Central memory CD8-positive, alpha-beta T cell (primary cell): ENCODE measurements around the gene FAM149A.

Experiments
- ATAC-seq: fragments of 150-1000 bp; cut with Tn5 transposase; replicated peaks from 2 replicates; pipeline ENCODE4 v1.10.0; 2022; ENCODE audit warnings: mild to moderate bottlenecking, moderate FRiP score, moderate number of reproducible peaks; ENCODE audit not compliant: poor library complexity, severe bottlenecking; ENCODE audit errors: extremely low read depth
- DNase-seq, 2 donors: peaks; one replicate each; pipeline ENCODE4 v3.0.0; 2021; ENCODE audit warnings: low spot score in 2 of 2
- H3K27ac Mint-ChIP-seq: one replicate; pipeline ENCODE4 v1.8.0; 2022; ENCODE audit warnings: low read depth, mild to moderate bottlenecking, moderate library complexity, mixed read lengths
- H3K27me3 Mint-ChIP-seq: one replicate; pipeline ENCODE4 v1.8.0; 2022; ENCODE audit warnings: mixed read lengths
- H3K36me3 Mint-ChIP-seq: one replicate; pipeline ENCODE4 v1.8.0; 2022; ENCODE audit warnings: mild to moderate bottlenecking, moderate library complexity, mixed read lengths; ENCODE audit not compliant: insufficient read depth
- H3K4me1 Mint-ChIP-seq: one replicate; pipeline ENCODE4 v1.8.0; 2022; ENCODE audit warnings: mixed read lengths
- H3K4me3 Mint-ChIP-seq: one replicate; pipeline ENCODE4 v1.8.0; 2022; ENCODE audit warnings: mild to moderate bottlenecking, moderate library complexity, mixed read lengths
- H3K9me3 Mint-ChIP-seq: one replicate; pipeline ENCODE4 v1.8.0; 2022; ENCODE audit warnings: mixed read lengths

The FAM149A gene

DNA sequence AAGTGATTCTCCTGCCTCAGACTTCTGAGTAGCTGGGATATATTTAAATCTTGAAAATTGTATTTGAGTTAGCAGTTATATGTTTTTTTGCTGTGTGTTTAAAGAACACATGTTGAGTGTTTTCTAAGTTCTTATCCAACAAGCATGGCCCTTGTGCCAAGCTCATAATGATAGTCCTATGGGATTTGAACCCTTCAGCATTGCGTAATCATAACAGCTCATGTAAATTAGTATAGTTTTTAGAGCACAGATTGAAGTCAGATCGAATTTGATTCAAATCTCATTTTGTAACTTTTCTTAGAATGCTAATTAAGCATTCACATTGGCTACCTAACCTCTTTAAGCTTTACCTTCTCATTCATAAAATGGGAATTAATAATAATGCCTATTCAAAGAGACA lies 12.2 kb downstream of the FAM149A start:
- ATAC-seq, result no peak

DNA sequence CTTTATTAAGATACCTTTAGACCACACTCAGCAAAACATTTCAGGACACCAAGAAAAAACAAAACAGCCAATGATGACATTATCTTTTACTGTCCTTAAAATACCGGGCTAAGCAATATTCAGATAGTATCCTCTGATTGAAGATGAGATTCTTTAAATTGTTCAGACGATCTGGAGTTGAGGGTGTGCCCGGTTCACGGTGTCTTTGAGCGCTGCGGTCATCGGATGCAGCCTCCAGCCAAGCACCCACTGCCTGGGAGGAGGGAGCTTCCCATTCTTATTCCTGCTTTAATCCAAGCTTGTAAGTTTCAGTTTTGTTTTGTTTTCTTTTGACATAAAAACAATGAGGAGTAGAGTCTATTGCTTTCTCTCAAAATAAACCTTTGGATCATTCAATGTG lies 14.1 kb downstream of the FAM149A start:
- peaks cover 2% of the 10 kb centered on the region for H3K36me3 Mint-ChIP-seq
- H3K9me3 Mint-ChIP-seq, result no peaks in the 10 kb centered on the region
- H3K27ac Mint-ChIP-seq, result no peak overlapping the region
- ATAC-seq (no peak), DNase-seq (no peak)
- H3K4me1 Mint-ChIP-seq, result no peaks in the 10 kb centered on the region
- peaks cover 30% of the 10 kb centered on the region for H3K27me3 Mint-ChIP-seq
- H3K4me3 Mint-ChIP-seq, result no peak overlapping the region

More for the DNA sequence above, 12.2 kb downstream of the FAM149A start:
- H3K9me3 Mint-ChIP-seq, result no peaks in the 10 kb centered on the region
- peaks cover 30% of the 10 kb centered on the region for H3K27me3 Mint-ChIP-seq
- no peaks in the 10 kb centered on the region for H3K4me1 Mint-ChIP-seq
- no peak overlapping the region for H3K4me3 Mint-ChIP-seq
- DNase-seq, result no peak
- peaks cover 2% of the 10 kb centered on the region for H3K36me3 Mint-ChIP-seq
- no peak overlapping the region for H3K27ac Mint-ChIP-seq

DNA sequence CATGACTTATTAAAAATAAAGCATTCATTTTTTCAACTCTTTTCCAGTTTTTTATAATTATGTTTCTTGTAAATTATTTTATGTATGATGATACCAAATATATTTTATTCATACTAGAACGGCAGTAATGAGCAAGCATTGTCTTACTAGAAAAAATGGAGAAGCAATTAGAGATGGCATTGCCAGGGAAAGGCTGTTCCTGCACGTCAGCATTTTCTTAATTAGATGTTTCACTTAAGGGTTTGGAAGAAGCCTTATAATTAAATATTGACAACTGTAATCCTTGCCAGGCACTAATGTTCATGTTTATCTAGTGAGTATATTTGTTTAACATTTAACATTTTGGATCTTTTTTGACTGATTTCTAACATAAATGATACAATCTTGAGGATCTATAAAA lies 16.6 kb downstream of the FAM149A start:
- H3K9me3 Mint-ChIP-seq, result no peaks in the 10 kb centered on the region
- no peaks in the 10 kb centered on the region for H3K4me1 Mint-ChIP-seq
- H3K4me3 Mint-ChIP-seq, result no peak overlapping the region
- H3K27me3 Mint-ChIP-seq, result peaks cover 30% of the 10 kb centered on the region
- H3K36me3 Mint-ChIP-seq, result peaks cover 2% of the 10 kb centered on the region
- ATAC-seq, result no peak
- H3K27ac Mint-ChIP-seq, result no peak overlapping the region
- no peak for DNase-seq

DNA sequence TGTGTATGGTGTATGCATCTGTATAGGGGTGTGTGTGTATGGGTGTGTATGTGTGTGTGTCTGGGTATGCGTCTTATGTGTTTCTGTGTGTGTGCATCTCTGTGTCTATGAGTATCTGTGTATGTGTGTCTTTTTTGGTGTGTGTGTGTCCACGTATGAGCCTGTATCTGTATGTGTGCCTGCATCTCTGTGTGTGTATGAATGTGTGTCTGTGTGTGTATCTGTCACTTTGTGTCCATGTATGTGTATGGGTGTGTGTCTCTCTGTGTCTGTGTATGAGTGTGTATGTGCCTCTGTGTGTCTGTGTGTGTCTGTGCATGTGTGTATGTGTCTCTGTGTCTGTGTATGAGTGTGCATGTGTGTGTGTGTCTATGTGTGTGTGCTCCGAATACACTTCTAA lies 24.3 kb downstream of the FAM149A start:
- Mint-ChIP-seq H3K4me3 (no peak overlapping the region), H3K36me3 (no peaks in the 10 kb centered on the region), H3K27ac (no peak overlapping the region), H3K9me3 (no peaks in the 10 kb centered on the region), H3K27me3 (peaks cover 14% of the 10 kb centered on the region), H3K4me1 (no peaks in the 10 kb centered on the region)
- DNase-seq, result no peak
- ATAC-seq, result no peak

DNA sequence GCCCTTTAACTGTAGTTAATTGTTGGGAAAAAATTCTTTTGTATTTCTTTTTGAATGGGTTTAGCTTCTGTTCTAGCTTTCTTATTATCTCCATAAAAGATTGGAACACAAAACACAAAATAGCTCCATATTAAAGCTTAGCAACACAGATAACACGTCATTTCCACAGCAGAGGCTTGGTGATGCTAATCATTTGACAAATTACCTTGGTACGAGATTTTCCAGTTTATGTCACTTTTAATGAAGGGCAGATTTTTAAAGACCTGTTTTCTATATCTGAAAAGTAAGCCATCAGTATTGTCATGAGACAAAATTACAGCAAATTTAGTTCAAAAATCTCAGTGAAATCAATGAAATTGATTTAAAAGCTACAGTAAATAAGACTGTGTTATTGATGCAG lies 27.4 kb downstream of the FAM149A start:
- ATAC-seq (no peak), DNase-seq (no peak)
- Mint-ChIP-seq H3K4me3 (no peak overlapping the region), H3K9me3 (no peaks in the 10 kb centered on the region), H3K36me3 (no peaks in the 10 kb centered on the region), H3K27ac (no peak overlapping the region), H3K27me3 (peaks cover 14% of the 10 kb centered on the region), H3K4me1 (no peaks in the 10 kb centered on the region)

DNA sequence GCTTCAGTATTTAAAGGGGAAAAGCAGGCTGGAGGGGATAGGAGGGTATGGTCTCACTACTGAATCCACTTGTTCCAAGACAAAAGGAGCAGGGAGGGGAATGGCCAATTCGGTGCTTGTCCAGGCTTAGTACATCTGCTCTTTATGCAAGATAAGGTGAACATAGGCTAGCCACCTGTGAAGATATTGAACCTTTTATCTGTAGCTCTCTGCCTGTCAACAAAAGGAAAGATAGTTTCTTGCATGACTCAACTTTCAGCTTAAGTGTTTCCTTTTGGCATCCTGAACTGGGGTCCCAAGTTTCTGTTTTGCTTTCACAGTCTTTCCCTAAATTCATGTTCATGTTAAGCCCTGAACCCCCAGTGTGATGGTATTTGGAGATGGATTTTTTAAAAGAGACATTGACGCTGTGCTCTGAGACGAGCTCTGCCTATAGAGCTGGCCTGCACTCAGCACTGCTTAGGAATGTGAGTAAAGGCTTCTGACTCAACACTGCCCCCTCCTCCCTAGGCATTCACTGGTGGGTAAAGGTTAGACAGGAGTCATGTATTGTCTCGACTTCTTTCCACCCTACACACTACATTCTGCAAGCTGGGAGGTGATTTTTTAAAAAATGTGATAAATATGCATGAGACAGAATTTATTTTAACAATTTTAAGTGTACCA lies 28.2 kb downstream of the FAM149A start:
- no peak overlapping the region for H3K27ac Mint-ChIP-seq
- H3K4me1 Mint-ChIP-seq, result no peaks in the 10 kb centered on the region
- DNase-seq (no peak), ATAC-seq (no peak)
- H3K4me3 Mint-ChIP-seq, result no peak overlapping the region
- no peaks in the 10 kb centered on the region for H3K9me3 Mint-ChIP-seq
- peaks cover 14% of the 10 kb centered on the region for H3K27me3 Mint-ChIP-seq
- H3K36me3 Mint-ChIP-seq, result no peaks in the 10 kb centered on the region

DNA sequence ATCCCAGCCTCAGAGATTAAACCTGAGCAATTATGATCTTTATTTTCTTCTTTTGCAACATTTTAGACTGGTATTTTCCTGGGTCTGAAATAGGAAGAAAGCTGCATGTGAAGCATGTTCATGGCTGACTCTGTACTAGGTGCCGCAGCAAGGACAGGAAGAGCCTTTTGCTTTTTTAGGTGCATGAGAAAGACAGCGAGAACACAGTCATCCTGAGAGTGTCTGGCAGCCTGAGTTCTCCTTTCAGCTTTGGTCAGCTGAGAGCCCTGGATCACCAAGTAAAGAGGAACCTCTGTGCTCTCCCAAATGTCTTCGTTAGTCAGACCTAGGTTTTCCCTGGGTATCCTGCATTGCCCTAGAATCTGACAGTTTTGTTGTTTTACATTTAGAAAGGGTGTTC lies 29.8 kb downstream of the FAM149A start:
- H3K36me3 Mint-ChIP-seq, result no peaks in the 10 kb centered on the region
- no peaks in the 10 kb centered on the region for H3K4me1 Mint-ChIP-seq
- H3K27ac Mint-ChIP-seq, result no peak overlapping the region
- H3K9me3 Mint-ChIP-seq, result no peaks in the 10 kb centered on the region
- H3K27me3 Mint-ChIP-seq, result peaks cover 4% of the 10 kb centered on the region
- DNase-seq (no peak), ATAC-seq (no peak)
- H3K4me3 Mint-ChIP-seq, result no peak overlapping the region

DNA sequence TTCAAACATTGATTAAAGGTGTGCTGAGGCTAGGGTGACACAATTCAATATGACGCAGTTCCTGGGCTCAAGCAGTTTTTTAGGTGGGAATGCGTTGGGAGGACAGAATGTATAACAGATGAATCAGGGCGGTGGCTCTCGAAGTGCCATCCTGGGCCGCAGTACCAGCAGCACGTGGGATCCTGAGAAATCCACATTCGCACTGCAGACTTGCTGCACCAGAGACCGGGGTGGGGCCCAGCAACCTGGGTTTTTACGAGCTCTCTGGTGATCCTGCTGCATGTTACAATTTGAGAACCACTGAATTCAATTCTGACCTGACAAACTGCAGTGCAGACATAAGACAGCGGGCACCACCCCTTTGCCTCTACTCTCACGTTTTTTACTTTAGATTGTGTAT lies 30.4 kb downstream of the FAM149A start:
- ATAC-seq (no peak), DNase-seq (no peak)
- no peaks in the 10 kb centered on the region for H3K27me3 Mint-ChIP-seq
- no peak overlapping the region for H3K27ac Mint-ChIP-seq
- H3K9me3 Mint-ChIP-seq, result no peaks in the 10 kb centered on the region
- no peaks in the 10 kb centered on the region for H3K36me3 Mint-ChIP-seq
- H3K4me1 Mint-ChIP-seq, result no peaks in the 10 kb centered on the region
- H3K4me3 Mint-ChIP-seq, result no peak overlapping the region

DNA sequence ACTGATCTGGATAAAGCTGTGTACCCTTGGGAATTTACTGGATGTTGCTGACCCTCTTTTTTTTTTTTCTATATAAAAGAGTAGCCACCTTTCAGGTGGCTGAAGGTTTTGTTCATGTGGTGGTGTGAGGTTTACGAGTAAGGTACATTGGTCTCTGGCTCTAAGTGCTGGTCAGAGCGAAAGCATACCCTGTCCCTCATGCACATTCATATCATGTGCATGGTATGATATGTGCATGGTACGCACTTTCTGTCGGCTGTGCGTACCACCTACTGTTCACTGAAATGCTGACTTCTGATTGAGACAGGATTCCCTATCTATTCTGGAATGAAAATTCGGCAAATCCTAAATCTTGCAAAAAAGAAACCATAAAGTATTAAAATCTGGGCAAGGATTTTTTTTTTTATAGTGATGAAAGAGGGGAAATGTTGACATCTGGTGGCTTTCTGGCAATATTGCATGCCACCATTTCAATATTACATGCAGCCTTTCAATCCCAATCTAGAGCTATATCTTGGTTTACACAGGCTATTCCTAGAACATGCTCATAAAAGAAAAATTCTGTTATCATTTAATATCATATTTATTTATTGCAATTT lies 32.8 kb downstream of the FAM149A start:
- Mint-ChIP-seq H3K36me3 (no peaks in the 10 kb centered on the region), H3K27me3 (peaks cover 10% of the 10 kb centered on the region), H3K4me3 (no peak overlapping the region), H3K4me1 (no peaks in the 10 kb centered on the region), H3K27ac (peak overlapping the region; percentile 16), H3K9me3 (no peaks in the 10 kb centered on the region)
- no peak for DNase-seq
- no peak for ATAC-seq

DNA sequence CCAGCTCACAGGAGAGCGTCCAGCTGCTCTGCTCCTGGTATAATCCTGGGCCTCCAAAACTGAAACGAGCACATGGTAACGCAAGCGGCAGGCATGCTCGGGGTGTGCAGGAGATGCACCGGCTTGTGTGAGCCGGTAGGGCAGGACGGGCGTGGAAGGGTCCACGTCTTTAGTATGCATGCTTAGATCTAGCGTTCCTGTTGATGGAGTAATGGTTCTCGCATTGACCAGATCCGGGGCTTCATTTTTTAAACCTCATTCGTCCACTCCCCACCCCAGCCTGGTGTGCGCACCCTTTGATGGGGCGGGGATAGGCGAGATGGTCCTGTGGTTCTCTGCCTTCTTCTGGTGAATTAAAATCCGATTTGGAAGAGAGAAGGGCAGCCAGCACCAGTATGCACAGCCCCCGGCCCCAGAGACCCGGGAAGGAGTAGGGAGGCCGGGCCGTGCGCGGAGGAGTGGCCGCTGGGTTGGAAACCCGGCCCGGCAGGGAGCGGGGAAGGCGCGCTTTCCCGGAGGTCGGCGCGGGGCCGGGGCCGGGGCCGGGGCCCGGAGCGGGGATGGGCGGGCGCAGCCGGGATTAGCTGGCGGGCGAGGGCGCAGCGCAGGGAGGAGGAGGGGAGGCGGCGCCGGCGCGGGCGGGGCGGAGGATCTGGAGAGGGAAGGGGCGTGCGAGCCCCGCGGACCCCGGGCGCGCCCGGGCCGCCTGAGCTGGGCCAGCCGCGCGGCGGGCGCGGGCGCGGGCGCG lies 39.9 kb downstream of the FAM149A start:
- ATAC-seq (no peak), DNase-seq (no peak)
- no peak overlapping the region for H3K27ac Mint-ChIP-seq
- no peaks in the 10 kb centered on the region for H3K9me3 Mint-ChIP-seq
- H3K27me3 Mint-ChIP-seq, result peaks cover 61% of the 10 kb centered on the region
- H3K4me3 Mint-ChIP-seq, result peak overlapping the region; percentile 46
- H3K36me3 Mint-ChIP-seq, result peaks cover 2% of the 10 kb centered on the region
- H3K4me1 Mint-ChIP-seq, result peaks cover 6% of the 10 kb centered on the region

DNA sequence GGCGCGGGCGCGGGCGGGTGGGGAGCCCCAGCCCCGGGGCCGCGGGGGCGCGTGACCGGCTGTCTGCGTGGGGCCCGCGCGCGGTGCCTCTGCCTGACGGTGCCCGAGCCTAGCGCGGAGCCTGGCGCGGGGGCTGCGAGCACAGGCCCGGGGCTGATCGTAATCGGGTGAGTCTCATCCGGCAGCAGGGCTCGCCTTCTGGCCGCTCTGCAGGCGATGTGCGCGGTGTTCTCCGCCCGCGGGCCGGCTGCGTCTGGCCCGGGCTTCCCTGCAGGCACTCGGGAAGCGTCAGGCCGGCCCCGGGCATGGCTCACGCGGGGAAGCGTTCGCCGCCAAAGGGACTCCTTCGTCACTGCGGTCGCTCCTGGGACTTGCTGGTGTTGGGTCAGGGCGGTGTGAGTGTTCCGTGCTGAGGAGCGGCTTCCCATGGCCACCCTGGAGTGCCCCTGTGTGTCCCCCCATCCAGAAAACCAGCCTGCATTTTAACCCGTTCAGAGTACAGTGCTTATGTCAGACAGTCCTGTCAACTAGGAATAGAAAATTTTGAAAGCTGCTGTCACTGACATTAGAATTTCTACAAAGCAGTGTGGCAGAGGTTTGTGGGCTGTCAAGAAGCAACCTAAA lies 40.6 kb downstream of the FAM149A start:
- H3K4me1 Mint-ChIP-seq, result peaks cover 6% of the 10 kb centered on the region
- DNase-seq, result no peak
- no peaks in the 10 kb centered on the region for H3K9me3 Mint-ChIP-seq
- H3K27me3 Mint-ChIP-seq, result peaks cover 61% of the 10 kb centered on the region
- peaks cover 2% of the 10 kb centered on the region for H3K36me3 Mint-ChIP-seq
- peak overlapping the region; percentile 35 for H3K4me3 Mint-ChIP-seq
- H3K27ac Mint-ChIP-seq, result no peak overlapping the region
- ATAC-seq, result peak; percentile 52

DNA sequence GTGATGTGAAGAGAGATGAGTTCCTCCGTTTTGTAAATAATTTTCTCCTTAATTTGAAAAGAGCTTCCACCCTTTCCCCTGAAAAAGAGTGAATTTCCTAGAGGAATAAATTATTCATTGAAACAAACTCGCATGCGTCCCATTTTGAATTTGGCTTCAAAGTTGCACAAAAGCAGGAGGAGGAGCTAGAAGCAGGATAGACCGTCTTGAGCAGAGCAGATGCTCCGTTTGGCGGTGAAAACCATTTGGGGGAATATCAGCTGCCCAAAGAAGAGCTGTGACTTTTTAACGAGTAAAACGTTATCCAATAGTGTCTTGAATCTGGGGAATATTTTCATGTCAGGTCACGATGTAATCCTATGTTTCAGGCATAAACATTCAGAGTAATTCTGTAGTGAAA lies 42.0 kb downstream of the FAM149A start:
- peaks cover 6% of the 10 kb centered on the region for H3K4me1 Mint-ChIP-seq
- no peak overlapping the region for H3K27ac Mint-ChIP-seq
- H3K27me3 Mint-ChIP-seq, result peaks cover 68% of the 10 kb centered on the region
- ATAC-seq, result no peak
- DNase-seq, result no peak
- H3K9me3 Mint-ChIP-seq, result no peaks in the 10 kb centered on the region
- peaks cover 2% of the 10 kb centered on the region for H3K36me3 Mint-ChIP-seq
- no peak overlapping the region for H3K4me3 Mint-ChIP-seq
